MM.1S (cell line): ENCODE measurements around the gene CHMP1A.
"Not testable (repeated sequence)": the region's sequence is repeated elsewhere in the genome, so short reads cannot be mapped to it uniquely, and the experiment has no call there.

Experiments used
- EZH2phosphoT487 ChIP-seq: fragments of 300-600 bp; sonication (generic); IDR thresholded peaks from 2 replicates; pipeline ENCODE4 v1.6.1; 2018; ENCODE audit warnings: antibody characterized with exemption, low read length
- TF ChIP-seq, protein P1 (sequence below): fragments of 300-600 bp; sonication (generic); IDR thresholded peaks from 2 replicates; pipeline ENCODE4 v1.5.1; 2016; ENCODE audit warnings: antibody characterized with exemption, low read length, mixed read lengths

- TF ChIP-seq, protein P1, sequence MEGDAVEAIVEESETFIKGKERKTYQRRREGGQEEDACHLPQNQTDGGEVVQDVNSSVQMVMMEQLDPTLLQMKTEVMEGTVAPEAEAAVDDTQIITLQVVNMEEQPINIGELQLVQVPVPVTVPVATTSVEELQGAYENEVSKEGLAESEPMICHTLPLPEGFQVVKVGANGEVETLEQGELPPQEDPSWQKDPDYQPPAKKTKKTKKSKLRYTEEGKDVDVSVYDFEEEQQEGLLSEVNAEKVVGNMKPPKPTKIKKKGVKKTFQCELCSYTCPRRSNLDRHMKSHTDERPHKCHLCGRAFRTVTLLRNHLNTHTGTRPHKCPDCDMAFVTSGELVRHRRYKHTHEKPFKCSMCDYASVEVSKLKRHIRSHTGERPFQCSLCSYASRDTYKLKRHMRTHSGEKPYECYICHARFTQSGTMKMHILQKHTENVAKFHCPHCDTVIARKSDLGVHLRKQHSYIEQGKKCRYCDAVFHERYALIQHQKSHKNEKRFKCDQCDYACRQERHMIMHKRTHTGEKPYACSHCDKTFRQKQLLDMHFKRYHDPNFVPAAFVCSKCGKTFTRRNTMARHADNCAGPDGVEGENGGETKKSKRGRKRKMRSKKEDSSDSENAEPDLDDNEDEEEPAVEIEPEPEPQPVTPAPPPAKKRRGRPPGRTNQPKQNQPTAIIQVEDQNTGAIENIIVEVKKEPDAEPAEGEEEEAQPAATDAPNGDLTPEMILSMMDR, result not testable (repeated sequence)
- TF ChIP-seq EZH2phosphoT487, result not testable (repeated sequence)
Observed at GRCh38 chr16:89698717-89699116, 41.2 kb upstream of the CHMP1A start.
